ENCODE data around the gene TIMM22. TPM values are rescaled to one million over a fixed set of nuclear protein-coding genes. Genes with fewer than 3 reads are reported as not detected.
"Not testable (repeated sequence)": the region's sequence is repeated elsewhere in the genome, so short reads cannot be mapped to it uniquely, and the experiment has no call there.

Gene TIMM22
- total RNA-seq, 1 experiment from 2014 or later, result 14.0 TPM

- no peak for TF ChIP-seq MAX (IDR thresholded peaks at IDR 0.05)
- no peak for TF ChIP-seq YY1 (IDR thresholded peaks at IDR 0.05; ENCODE audit: extremely low read depth, insufficient replicate concordance, low read depth, low read length)
- TF ChIP-seq ZFX (IDR thresholded peaks at IDR 0.05), result no peak
- TF ChIP-seq SIN3A (IDR thresholded peaks at IDR 0.05; ENCODE audit: low read depth), result no peak
- TF ChIP-seq REST (IDR thresholded peaks at IDR 0.05; ENCODE audit: low read depth), result no peak
- TF ChIP-seq FOSL1 (IDR thresholded peaks at IDR 0.05; ENCODE audit: low read depth), result peak; percentile 6; the same call in 1 of the 2 replicates
These were observed 23.9 kb upstream of the TIMM22 start (continued) for GRCh38 chr17:973053-973452.

GRCh38 chr17:974778-975177 lies 22.2 kb upstream of the TIMM22 start:
- H3K4me3 ChIP-seq (replicated peaks in 1 of 2; ENCODE audit: low read depth in 1 of 2, low read length in 2 of 2); H3K9me2 ChIP-seq (ENCODE audit: insufficient read depth); H3K27ac ChIP-seq (ENCODE audit: low read depth, low read length); H3K9me3 ChIP-seq (ENCODE audit: control insufficient read depth in 1 of 2, insufficient read depth in 1 of 2, low read depth in 1 of 2, low read length in 2 of 2); intact Hi-C loops (cut with micrococcal nuclease); DNase-seq (ENCODE audit: low read depth, low spot score); POLR2A ChIA-PET; BruUV-seq (replicated peaks); H3K27me3 ChIP-seq (ENCODE audit: insufficient read depth, low read length); H3K9ac ChIP-seq (ENCODE audit: low read length); H4K20me1 ChIP-seq (ENCODE audit: insufficient read depth); H3K36me3 ChIP-seq (ENCODE audit: control insufficient read depth in 1 of 2, insufficient read depth in 2 of 2, low read length in 2 of 2); H2AFZ ChIP-seq (ENCODE audit: low read depth, low read length, poor library complexity, severe bottlenecking); RAD21 ChIA-PET (ENCODE audit: low non-redundant PET in 1 of 2, low total read pairs in 2 of 2, uncharacterized antibody in 2 of 2, unreplicated experiment in 2 of 2); ATAC-seq: not testable (repeated sequence)
- Histone ChIP-seq H3K79me2 (ENCODE audit: insufficient read depth, low read length) (peaks cover 82% of the 10 kb centered on the region), H3K4me1 (ENCODE audit: control insufficient read depth in 1 of 2, insufficient read depth in 2 of 2, low read length in 2 of 2) (peaks cover 46 to 82% of the 10 kb centered on the region in 2 experiments), H3K4me2 (ENCODE audit: low read length) (peak overlapping the region; percentile 4; the same call in 1 of the 2 replicates)
- CTCF ChIA-PET, result interaction anchor here (1.7 kb wide), 1 partner anchor 95 kb away, joined by 5 read pairs; no protein-coding TSS in a partner anchor

Measured in HCT116 (cell line).